Activated naive CD4-positive, alpha-beta T cell treated with anti-CD3 and anti-CD28 coated beads, Interleukin-2, amount 10 ng/mL, durations not matched to agents 7 days and 5 days (primary cell): ENCODE results near the gene ALPK1.

ENCODE experiments used
- CTCF ChIA-PET: fragments of 350-600 bp; sonication (Branson Sonifier 250); formaldehyde crosslinking; loops from one replicate; lab custom pipeline; 2021; ENCODE audit warnings: antibody characterized with exemption; lab: Charles Lee
- DNase-seq: peaks from one replicate; pipeline ENCODE4 v3.0.0-alpha.2; 2020
- H3K27ac Mint-ChIP-seq: one replicate; pipeline ENCODE4 v1.8.0; 2021; ENCODE audit warnings: mild to moderate bottlenecking, moderate library complexity, mixed read lengths
- H3K27me3 Mint-ChIP-seq: one replicate; pipeline ENCODE4 v1.8.0; 2021; ENCODE audit warnings: mild to moderate bottlenecking, mixed read lengths
- H3K36me3 Mint-ChIP-seq: one replicate; pipeline ENCODE4 v1.8.0; 2021; ENCODE audit warnings: mixed read lengths
- H3K4me1 Mint-ChIP-seq: one replicate; pipeline ENCODE4 v1.8.0; 2021; ENCODE audit warnings: mixed read lengths
- H3K4me3 Mint-ChIP-seq: one replicate; pipeline ENCODE4 v1.8.0; 2021; ENCODE audit warnings: mild to moderate bottlenecking, moderate library complexity, mixed read lengths
- H3K9me3 Mint-ChIP-seq: one replicate; pipeline ENCODE4 v1.8.0; 2021; ENCODE audit warnings: mixed read lengths

The ALPK1 gene

GRCh38 chr4:112358952-112359749, 62.0 kb downstream of the ALPK1 start:
- DNase-seq: no peak
- no peaks in the 10 kb centered on the region for H3K27me3 Mint-ChIP-seq
- H3K36me3 Mint-ChIP-seq: peaks cover 23% of the 10 kb centered on the region
- H3K4me1 Mint-ChIP-seq: no peaks in the 10 kb centered on the region
- no peak overlapping the region for H3K27ac Mint-ChIP-seq
- CTCF ChIA-PET: no interaction called here
- no peak overlapping the region for H3K4me3 Mint-ChIP-seq
- peaks cover 19% of the 10 kb centered on the region for H3K9me3 Mint-ChIP-seq

DNA sequence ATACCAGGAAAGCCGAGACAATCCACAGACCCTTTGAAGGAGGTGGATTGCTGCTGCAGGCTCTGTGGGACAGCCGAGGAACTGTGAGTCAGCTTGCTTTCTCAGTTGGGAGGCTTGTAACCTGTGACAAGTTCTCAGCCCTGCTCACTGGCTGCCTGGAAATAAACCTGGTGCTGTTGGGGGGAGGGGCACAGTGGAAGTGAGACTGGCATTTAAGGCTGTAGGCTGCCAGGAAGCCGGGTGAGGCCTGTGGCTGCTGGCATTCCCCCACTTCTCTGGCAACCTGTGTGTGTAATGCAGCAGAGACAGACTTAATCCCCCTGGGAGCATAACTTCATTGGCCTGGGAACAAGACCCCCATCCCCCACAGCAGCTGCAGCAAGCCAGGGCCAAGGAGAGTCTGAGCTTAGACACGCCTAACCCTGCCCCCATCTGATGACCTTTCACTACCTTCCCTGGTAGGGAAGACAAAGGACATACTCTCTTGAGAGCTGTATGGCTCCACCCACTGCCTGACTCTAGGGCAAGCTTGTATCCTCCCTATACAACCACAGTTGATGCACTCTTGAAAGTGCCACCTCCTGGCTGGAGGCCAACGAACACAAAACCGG, 64.1 kb downstream of the ALPK1 start:
- CTCF ChIA-PET: no interaction called here
- Mint-ChIP-seq H3K4me3 (no peak overlapping the region), H3K27me3 (no peaks in the 10 kb centered on the region), H3K9me3 (peaks cover 23% of the 10 kb centered on the region), H3K4me1 (no peaks in the 10 kb centered on the region), H3K36me3 (peaks cover 16% of the 10 kb centered on the region), H3K27ac (no peak overlapping the region)
- no peak for DNase-seq

DNA sequence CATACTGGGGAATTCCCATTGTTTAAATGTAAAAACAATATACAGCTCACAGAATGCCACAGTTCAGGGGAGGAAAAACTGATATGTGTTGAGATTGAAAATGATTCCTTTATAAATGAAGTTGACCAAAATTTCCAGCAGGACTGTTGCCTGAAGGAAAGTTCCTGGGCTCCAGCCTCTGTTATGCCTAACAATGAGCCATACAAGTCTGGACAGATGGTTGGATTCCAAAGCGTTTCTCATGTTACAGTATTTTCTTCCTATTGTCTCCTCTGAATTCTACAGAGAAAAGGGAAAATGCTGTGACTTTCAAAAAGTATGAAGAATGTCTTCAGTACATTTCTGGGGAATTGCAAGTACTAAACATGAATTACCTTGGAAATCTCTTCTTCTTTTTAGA, 73.3 kb downstream of the ALPK1 start:
- H3K36me3 Mint-ChIP-seq: no peaks in the 10 kb centered on the region
- H3K9me3 Mint-ChIP-seq: peaks cover 2% of the 10 kb centered on the region
- no peak for DNase-seq
- CTCF ChIA-PET: no interaction called here
- H3K27me3 Mint-ChIP-seq: no peaks in the 10 kb centered on the region
- no peak overlapping the region for H3K4me3 Mint-ChIP-seq
- H3K27ac Mint-ChIP-seq: no peak overlapping the region
- no peaks in the 10 kb centered on the region for H3K4me1 Mint-ChIP-seq

GRCh38 chr4:112371361-112371760, 74.2 kb downstream of the ALPK1 start:
- Mint-ChIP-seq H3K27me3 (no peaks in the 10 kb centered on the region), H3K9me3 (no peaks in the 10 kb centered on the region), H3K27ac (no peak overlapping the region), H3K4me1 (no peaks in the 10 kb centered on the region), H3K4me3 (no peak overlapping the region), H3K36me3 (no peaks in the 10 kb centered on the region)
- no peak for DNase-seq
- CTCF ChIA-PET: no interaction called here

- Mint-ChIP-seq H3K27ac (no peak overlapping the region), H3K4me1 (no peaks in the 10 kb centered on the region), H3K9me3 (no peaks in the 10 kb centered on the region), H3K36me3 (peaks cover 5% of the 10 kb centered on the region), H3K27me3 (no peaks in the 10 kb centered on the region), H3K4me3 (no peak overlapping the region)
- CTCF ChIA-PET: interaction anchor here (0.5 to 1.9 kb wide), 2 partner anchors 12 to 520 kb away, joined by 3 to 5 read pairs; no protein-coding TSS in a partner anchor
- DNase-seq: no peak
These were observed 77.7 kb downstream of the ALPK1 start for GRCh38 chr4:112374850-112375249.

DNA sequence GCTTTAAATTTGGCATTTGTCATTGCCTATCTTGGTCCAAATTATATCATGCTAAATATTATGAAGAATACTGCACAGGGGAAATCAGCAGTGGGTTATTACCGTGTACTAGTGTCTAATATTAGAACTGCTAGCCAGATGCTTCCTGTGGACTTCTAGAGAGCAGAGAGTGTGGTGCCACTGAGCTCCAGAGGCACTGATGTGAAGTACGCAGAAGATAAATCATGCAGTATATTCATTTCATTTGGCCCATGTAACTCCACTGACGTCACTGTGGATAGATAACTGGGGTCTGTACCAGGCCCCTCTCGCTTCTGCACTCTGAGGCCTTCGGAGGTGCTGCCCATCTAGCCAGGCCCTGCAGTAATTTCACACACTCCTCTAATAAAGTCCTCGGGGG, 80.0 kb downstream of the ALPK1 start:
- H3K27me3 Mint-ChIP-seq: no peaks in the 10 kb centered on the region
- CTCF ChIA-PET: no interaction called here

DNA sequence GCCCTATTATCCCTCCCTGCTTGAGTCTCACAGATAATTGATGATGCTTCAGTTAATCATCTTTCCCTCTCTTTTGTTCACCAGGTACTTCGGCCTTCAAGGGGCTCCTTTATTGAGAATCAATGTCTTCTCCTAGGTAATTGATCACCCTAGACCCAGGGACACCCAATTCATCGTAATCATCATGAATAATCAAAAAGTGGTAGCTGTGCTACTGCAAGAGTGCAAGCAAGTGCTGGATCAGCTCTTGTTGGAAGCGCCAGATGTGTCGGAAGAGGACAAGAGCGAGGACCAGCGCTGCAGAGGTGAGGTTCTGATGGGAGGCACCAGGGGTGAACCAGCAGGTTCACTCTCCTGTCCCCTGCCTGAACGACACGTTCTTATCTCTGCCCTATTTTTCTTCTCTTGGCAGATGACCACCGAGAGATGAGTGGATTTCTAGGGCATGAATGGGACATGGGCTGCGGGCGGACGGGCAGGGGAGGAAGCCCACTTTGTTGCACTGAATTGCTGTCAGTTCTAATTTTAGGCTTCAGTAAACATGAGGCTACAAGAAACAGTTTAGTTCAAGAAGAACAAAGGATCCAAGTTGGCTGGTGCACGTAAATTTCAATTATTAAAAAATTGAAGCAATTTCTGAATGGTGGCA, 80.5 kb downstream of the ALPK1 start:
- Mint-ChIP-seq H3K4me1 (no peaks in the 10 kb centered on the region), H3K4me3 (no peak overlapping the region), H3K27ac (no peak overlapping the region), H3K36me3 (peaks cover 10% of the 10 kb centered on the region), H3K27me3 (no peaks in the 10 kb centered on the region), H3K9me3 (no peaks in the 10 kb centered on the region)
- CTCF ChIA-PET: no interaction called here
- DNase-seq: no peak

More for the DNA sequence above, 80.0 kb downstream of the ALPK1 start:
- peaks cover 8% of the 10 kb centered on the region for H3K36me3 Mint-ChIP-seq
- H3K4me1 Mint-ChIP-seq: no peaks in the 10 kb centered on the region
- no peaks in the 10 kb centered on the region for H3K9me3 Mint-ChIP-seq
- no peak overlapping the region for H3K4me3 Mint-ChIP-seq
- DNase-seq: no peak
- no peak overlapping the region for H3K27ac Mint-ChIP-seq

DNA sequence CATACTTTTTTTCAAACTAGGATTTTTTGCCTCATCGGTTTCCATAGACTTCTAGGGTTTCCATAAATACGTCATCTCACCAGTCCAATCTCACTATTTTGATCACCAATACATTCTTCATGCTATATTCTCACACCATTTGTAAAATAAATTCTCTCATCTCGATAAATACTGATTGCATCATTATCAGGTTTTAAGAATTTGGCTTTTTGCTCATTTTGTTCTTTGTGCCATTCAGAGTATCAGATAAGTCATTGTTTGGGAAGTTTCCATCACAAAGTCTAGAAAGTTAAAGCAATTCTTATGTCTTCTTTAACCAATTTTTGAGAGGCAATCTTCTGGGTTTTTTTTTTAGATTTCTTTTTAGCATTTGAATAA, 81.1 kb downstream of the ALPK1 start:
- CTCF ChIA-PET: no interaction called here
- no peaks in the 10 kb centered on the region for H3K9me3 Mint-ChIP-seq
- peaks cover 10% of the 10 kb centered on the region for H3K36me3 Mint-ChIP-seq
- DNase-seq: no peak
- no peak overlapping the region for H3K4me3 Mint-ChIP-seq
- H3K4me1 Mint-ChIP-seq: no peaks in the 10 kb centered on the region
- H3K27ac Mint-ChIP-seq: no peak overlapping the region
- H3K27me3 Mint-ChIP-seq: no peaks in the 10 kb centered on the region

GRCh38 chr4:112378858-112379257, 81.7 kb downstream of the ALPK1 start:
- Mint-ChIP-seq H3K4me3 (no peak overlapping the region), H3K36me3 (peaks cover 10% of the 10 kb centered on the region), H3K9me3 (no peaks in the 10 kb centered on the region), H3K27me3 (no peaks in the 10 kb centered on the region), H3K27ac (no peak overlapping the region), H3K4me1 (no peaks in the 10 kb centered on the region)
- DNase-seq: no peak
- CTCF ChIA-PET: no interaction called here

DNA sequence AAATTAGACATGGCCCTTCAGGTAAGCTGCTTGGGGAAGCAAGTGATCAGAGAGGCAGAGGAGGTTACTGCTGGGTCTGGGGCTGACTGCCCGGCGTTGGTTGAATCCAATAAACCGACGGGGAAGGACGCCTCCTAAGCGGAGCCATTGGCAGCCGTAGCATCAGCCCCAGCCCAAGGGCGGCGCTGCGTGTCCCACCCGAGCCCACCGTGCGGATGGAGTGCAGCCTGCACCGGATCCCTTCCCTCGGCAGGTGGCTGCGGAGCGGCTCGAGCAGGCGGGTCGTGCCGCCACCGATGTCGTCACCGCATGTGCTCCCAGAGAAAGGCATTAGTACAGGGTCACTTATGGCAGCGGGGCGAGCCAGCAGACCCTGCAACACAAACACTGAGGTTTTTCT, 82.1 kb downstream of the ALPK1 start:
- no peak for DNase-seq
- H3K36me3 Mint-ChIP-seq: peaks cover 10% of the 10 kb centered on the region
- no peak overlapping the region for H3K4me3 Mint-ChIP-seq
- H3K4me1 Mint-ChIP-seq: no peaks in the 10 kb centered on the region
- no peak overlapping the region for H3K27ac Mint-ChIP-seq
- H3K9me3 Mint-ChIP-seq: no peaks in the 10 kb centered on the region
- CTCF ChIA-PET: no interaction called here
- H3K27me3 Mint-ChIP-seq: no peaks in the 10 kb centered on the region

DNA sequence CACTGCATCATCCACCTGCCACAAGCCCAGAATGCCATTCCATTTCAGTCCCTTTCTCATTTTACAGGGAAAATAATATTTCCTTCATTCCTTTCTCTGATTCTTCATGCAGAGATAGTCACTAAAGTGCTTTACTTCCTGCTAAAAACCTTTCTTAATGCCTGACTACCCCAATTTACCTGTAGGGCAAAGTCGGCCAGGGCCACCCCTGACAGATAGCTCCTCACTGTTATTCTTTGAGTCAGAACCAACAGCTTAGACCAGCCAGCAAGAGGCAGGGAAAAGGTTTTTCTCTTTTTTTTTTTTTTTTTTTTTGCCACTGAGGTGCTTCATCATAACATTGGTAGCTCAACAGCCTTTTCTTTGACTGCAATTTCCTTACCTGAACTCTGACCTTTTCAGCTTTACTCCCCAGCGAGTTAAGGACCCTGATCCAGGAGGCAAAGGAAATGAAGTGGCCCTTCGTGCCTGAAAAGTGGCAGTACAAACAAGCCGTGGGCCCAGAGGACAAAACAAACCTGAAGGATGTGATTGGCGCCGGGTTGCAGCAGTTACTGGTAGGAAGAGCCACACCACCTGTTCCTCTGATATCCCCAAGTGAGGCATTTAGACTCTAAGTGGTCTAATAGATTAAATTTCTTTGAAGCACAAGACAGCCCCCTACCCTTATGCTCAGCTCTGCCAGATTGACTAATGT, 85.0 kb downstream of the ALPK1 start:
- Mint-ChIP-seq H3K9me3 (no peaks in the 10 kb centered on the region), H3K36me3 (peaks cover 10% of the 10 kb centered on the region), H3K4me1 (no peaks in the 10 kb centered on the region), H3K27ac (no peak overlapping the region), H3K4me3 (no peak overlapping the region), H3K27me3 (no peaks in the 10 kb centered on the region)
- CTCF ChIA-PET: interaction anchor here (0.5 kb wide), 1 partner anchor 58 kb away, joined by 3 read pairs; no protein-coding TSS in a partner anchor
- DNase-seq: no peak

- Mint-ChIP-seq H3K4me3 (no peak overlapping the region), H3K27ac (no peak overlapping the region)
- CTCF ChIA-PET: interaction anchor here (1.1 kb wide), 1 partner anchor 11 kb away, joined by 5 read pairs; no protein-coding TSS in a partner anchor
These were observed 88.9 kb downstream of the ALPK1 start for GRCh38 chr4:112386071-112386470.

DNA sequence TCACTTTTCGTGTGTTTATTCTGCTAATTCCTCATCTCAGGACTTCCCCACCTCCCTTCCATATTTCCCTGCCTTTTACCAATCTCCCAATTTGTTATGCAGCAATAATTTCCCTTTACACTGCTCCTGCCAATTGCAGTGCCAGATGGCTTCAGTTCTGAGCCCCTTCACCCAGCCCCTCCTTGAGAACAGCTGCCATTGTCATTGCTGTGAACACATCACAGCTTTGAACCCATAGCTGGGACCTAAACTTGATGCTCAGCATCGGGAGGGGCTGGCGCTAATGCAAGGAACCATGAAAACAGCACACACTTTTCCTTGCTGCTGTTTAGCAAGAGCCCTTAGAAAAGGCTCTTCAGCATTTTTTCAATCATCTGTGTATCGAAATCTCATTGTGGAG, 104.9 kb downstream of the ALPK1 start:
- H3K27me3 Mint-ChIP-seq: no peaks in the 10 kb centered on the region
- no peak for DNase-seq
- peaks cover 3% of the 10 kb centered on the region for H3K36me3 Mint-ChIP-seq
- no peaks in the 10 kb centered on the region for H3K9me3 Mint-ChIP-seq
- no peaks in the 10 kb centered on the region for H3K4me1 Mint-ChIP-seq
- H3K4me3 Mint-ChIP-seq: no peak overlapping the region
- CTCF ChIA-PET: interaction anchor here (1.2 kb wide), 1 partner anchor 363 kb away, joined by 3 read pairs; no protein-coding TSS in a partner anchor
- H3K27ac Mint-ChIP-seq: no peak overlapping the region

More at GRCh38 chr4:112386071-112386470, 88.9 kb downstream of the ALPK1 start:
- no peak for DNase-seq
- H3K9me3 Mint-ChIP-seq: no peaks in the 10 kb centered on the region
- no peaks in the 10 kb centered on the region for H3K4me1 Mint-ChIP-seq
- H3K36me3 Mint-ChIP-seq: peaks cover 4% of the 10 kb centered on the region
- no peaks in the 10 kb centered on the region for H3K27me3 Mint-ChIP-seq
